ENCODE measurements around the gene SHANK3. TPM values are rescaled to one million over a fixed set of nuclear protein-coding genes. Genes with fewer than 3 reads are reported as not detected.

SHANK3 gene
- total RNA-seq, 1 experiment from 2014 or later: 2.3 TPM

- DNase-seq (ENCODE audit: low read depth): no peak
- in situ Hi-C loops (cut with HindIII; ENCODE audit: low pct_unique_long_range_greater_than_20kb, low sequenced_read_pairs): no loop called here
Measured at GRCh38 chr22:50695421-50696250, 23.0 kb downstream of the SHANK3 start.

DNA sequence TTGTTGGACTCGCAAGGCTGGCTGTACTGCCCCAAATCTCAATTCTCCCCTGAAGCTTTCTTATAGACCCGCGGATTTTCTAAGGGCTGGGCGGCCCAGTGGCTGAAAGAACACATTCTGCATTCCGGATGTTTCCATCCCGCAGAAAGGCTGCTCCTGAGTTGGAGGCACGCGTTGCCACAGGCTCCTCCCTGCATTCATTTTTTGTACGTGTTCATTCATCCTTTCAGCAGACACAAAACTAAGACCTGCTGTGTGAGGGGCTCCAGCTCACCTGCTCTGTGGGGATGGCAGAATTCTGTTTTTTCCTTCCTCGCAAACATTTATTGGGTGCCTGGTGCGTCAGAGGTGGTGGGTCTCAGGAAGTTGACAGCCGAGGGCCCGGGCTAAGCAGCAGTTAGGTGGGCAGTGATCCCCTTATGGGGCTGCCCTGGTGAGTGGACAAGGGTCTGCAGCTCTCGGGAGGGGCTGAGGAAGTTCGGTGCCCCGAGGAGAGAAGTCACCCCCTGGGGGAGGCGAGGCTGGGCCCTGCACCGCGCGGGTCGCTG, 23.7 kb downstream of the SHANK3 start:
- DNase-seq (ENCODE audit: low read depth): no peak
- in situ Hi-C loops (cut with HindIII; ENCODE audit: low pct_unique_long_range_greater_than_20kb, low sequenced_read_pairs): no loop called here

DNA sequence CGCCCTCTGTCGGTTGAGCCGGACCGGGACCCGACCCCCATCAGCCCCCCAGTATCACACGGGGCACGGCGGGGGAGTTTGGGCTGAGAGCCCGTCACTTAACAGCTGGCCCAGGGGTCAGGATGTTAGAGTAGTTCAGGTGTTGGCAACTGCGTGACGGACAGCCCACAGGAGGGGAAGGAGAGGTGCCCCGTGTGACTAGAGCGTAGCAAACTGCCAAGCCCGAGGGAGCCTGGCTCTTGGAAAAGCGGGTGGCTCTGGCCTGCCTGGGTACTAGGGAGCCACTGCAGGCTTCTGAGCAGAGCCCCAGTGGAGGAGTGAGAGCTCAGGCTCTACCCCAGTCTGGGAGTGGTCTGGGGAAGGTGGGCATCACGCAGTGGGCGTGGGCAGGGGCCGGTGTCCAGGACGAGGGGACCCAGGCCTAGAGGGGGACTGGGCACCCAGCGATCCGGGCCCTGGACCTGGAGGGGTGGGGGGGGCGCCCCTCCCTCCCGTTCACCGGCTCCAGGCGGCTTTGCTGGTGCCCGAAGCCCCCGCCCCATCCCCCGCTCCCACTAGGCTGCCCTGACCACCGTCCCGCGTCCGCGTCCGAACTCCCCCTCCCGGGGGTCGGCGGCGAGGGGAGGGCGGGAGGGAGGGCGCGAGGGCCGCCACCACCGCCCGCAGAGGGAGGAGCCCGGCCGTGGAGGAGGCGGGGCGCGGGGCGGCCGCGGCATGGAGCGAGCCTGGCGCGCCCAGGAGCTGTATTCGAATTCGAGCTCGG, 24.4 kb downstream of the SHANK3 start:
- in situ Hi-C loops (cut with HindIII; ENCODE audit: low pct_unique_long_range_greater_than_20kb, low sequenced_read_pairs): no loop called here
- no peak for DNase-seq (ENCODE audit: low read depth)

DNA sequence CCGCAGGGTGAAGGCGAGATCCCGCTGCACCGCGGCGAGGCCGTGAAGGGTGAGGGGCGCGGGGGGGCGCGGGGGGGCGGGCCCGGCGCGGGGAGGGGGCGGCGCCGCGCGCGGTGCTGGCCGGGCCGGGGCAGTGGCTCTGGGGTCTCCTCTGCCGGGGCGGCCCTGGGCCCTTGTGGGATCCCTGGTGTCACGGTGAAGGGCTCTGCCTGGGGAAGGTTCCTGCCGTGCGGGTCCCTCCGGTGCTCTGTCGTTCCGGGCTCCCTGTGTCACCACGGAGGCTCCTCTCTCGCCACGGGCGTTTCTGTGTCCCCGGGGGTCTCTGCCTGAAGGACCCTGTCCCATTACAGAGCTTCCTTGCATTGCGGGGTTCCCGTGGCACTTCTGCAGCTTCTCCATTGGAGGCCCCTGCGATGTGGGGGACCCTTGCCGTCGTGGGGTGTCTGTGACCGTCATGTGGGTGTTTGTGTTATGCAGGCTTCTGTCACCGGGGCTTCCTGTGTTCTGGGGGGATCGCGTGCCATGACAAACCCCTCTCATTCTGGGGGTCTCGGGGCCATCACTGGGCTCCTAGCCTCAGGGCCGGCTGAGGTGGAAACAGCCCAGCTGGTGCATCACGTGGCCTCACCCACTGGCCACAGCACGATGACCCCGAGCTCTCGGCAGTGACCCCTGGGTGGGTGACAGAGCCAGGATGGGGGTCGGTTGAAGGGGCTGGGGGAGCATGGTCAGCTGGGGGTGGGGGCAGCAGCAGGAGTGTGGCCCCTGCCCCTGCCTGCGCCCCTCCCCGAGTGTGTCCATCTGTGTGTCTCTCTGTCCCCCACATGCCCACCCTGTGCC, 25.3 kb downstream of the SHANK3 start:
- in situ Hi-C loops (cut with HindIII; ENCODE audit: low pct_unique_long_range_greater_than_20kb, low sequenced_read_pairs): no loop called here

DNA sequence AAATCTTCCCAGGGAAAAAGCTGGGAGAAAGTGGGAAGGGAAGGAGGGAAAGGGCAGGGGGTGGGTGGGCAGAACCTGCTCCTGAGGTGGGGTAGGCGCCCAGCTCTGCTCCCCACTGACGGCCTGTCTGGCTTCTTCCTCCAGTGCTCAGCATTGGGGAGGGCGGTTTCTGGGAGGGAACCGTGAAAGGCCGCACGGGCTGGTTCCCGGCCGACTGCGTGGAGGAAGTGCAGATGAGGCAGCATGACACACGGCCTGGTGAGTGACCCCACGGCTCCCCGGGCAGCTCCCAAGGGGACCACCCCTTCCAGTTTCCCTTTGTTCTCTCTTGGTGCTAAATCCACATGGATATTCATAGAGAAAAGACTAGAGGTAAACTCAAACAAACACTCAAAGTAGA, 25.9 kb downstream of the SHANK3 start:
- no peak for DNase-seq (ENCODE audit: low read depth)
- in situ Hi-C loops (cut with HindIII; ENCODE audit: low pct_unique_long_range_greater_than_20kb, low sequenced_read_pairs): no loop called here

More for the DNA sequence above, 25.3 kb downstream of the SHANK3 start:
- no peak for DNase-seq (ENCODE audit: low read depth)

GRCh38 chr22:50699001-50699755, 26.6 kb downstream of the SHANK3 start:
- no peak for DNase-seq (ENCODE audit: low read depth)
- in situ Hi-C loops (cut with HindIII; ENCODE audit: low pct_unique_long_range_greater_than_20kb, low sequenced_read_pairs): no loop called here

DNA sequence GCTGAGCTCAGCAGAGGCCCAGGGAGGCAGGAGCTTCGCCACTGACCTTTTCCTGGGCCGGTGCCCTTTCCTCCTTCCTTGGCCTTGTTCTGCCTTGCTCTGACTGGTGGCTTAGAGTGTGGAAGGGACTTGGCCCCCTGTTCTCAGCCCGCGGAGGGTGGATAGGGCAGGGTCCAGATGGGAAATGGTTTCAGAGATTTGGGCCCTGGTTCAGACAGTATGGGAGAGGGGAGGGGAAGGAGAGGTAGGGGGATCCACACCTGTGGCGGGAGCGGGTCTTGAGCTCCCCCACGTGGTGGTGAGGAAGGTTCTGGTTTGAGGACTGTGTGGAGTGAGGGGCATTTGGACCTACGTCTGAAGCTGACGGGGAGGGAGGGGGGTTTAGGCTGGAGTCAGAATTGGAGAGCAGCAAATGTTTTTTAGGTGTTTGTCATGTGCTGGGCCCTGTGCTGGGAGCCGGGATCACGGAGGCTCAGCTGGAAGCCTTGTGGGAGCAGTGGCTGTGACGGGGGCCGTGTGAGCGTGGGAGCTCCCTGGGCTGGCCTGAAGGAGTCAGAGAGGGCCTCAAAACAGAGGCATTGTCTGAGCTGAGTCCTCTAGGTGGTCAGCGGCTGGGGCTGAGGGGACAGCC, 27.2 kb downstream of the SHANK3 start:
- DNase-seq (ENCODE audit: low read depth): no peak
- in situ Hi-C loops (cut with HindIII; ENCODE audit: low pct_unique_long_range_greater_than_20kb, low sequenced_read_pairs): no loop called here

- in situ Hi-C loops (cut with HindIII; ENCODE audit: low pct_unique_long_range_greater_than_20kb, low sequenced_read_pairs): no loop called here
- DNase-seq (ENCODE audit: low read depth): no peak
Measured at GRCh38 chr22:50700387-50701075, 27.9 kb downstream of the SHANK3 start.

DNA sequence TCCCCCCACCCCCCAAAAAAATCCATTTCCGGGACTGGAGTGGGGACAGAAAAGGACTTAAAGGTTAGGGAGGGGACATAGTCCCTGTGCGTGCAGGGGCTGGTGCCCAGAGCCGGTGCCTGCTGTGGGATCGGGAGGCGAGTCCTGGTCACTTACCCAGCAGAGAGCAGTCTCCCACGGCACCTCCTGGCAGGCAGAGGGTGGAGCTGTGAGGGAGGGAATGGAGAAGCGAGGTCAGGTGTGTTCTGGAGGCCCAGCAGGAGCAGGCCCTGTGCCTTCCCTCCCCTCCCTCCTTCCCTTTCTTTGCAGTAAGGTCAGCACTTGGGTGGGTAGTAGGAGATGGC, 28.4 kb downstream of the SHANK3 start:
- no peak for DNase-seq (ENCODE audit: low read depth)
- in situ Hi-C loops (cut with HindIII; ENCODE audit: low pct_unique_long_range_greater_than_20kb, low sequenced_read_pairs): no loop called here

DNA sequence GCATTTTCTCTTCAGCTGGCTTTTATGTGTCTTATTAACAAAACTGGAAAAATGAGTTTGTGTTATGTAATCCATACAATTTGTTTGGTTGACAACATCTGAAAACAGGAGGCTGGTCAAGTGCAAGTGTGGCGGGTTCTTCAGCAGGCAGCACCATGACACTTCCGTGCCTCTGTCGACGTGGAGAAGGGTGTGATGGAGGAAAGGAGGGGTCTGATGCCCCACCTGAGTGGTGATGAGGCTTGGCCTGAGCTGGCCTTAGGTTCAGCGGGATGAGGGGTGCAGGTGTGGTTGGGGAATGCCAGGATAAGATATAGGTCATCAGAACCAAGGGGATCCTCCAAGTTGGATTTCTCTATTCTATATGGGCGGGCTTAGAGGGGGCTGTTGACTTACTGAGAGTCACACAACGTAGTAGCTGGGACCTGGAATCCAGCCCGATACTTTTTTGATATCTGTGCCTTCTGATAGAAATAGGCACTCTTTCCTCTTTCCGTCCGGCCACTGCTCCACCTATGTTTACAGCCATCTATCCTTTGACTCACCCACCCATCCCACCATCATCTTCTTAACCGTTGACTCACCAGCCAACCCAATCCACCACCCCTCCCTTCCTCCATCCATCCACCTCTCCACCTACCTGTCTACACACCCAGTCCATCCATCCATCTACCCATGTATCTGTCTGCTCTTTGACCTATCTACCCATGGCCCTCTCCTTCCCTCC, 29.0 kb downstream of the SHANK3 start:
- no peak for DNase-seq (ENCODE audit: low read depth)
- in situ Hi-C loops (cut with HindIII; ENCODE audit: low pct_unique_long_range_greater_than_20kb, low sequenced_read_pairs): no loop called here

DNA sequence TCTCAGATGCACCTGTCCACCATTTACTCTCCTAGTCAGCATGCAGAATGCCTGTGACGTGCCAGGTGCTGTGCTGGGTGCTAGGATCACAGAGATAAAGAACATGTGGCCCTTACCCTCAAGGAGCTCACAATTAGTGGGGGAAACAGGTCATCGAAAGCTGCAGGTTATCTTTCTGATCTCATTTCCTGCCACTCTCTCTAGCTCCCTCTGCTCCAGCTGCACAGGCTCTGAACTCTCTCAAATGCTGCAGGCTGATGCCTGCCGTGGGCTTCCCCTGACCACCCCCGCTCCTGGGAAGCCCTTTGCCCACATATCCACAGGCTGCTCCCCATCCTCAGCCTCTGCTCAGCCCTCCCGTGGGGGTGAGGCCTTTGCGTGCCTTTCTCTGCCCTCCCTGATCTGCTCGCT, 29.6 kb downstream of the SHANK3 start:
- DNase-seq (ENCODE audit: low read depth): no peak
- in situ Hi-C loops (cut with HindIII; ENCODE audit: low pct_unique_long_range_greater_than_20kb, low sequenced_read_pairs): no loop called here

DNA sequence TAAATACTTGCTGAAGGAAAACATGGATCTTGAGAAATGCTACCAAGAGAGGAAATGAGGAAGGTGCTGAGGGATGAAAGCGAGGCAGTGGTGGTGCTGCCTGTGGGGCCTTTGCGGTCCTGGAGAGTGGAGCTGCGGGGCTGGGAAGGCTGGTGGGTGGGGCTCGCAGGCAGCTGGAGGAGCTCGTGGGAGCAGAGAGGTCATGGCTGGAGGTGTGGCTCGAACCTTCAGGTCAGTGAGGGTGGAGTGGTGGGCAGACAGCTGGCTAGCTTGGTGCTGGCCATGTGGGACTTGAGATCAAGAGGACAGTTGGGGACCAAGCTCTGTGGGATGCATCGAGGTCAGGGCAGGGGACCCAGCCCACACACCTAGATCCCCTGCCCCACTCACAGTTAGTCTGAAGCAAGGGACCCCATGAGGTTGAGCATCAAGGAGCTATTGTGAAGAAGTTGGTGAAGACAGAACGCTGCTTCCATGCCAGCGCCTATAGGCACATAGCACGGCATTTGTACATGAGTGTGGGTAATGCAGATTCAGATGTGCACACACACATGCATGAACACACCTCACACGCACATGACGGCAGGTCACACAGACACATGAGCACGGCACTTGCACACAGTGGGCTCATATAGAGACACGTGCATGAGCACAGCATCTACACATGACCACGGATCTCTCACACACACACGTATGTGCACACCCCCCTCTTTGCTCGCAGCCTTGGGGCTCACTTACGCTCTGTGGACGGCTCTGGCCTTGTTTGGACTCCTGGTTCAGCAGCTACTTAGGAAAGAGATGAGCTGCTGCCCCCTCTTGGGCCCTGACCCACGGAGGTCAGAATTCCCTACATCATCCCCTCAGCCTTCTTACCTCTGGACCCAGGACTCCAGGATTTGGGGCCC, 30.4 kb downstream of the SHANK3 start:
- in situ Hi-C loops (cut with HindIII; ENCODE audit: low pct_unique_long_range_greater_than_20kb, low sequenced_read_pairs): no loop called here
- DNase-seq (ENCODE audit: low read depth): no peak

GRCh38 chr22:50703726-50704509, 31.3 kb downstream of the SHANK3 start:
- in situ Hi-C loops (cut with HindIII; ENCODE audit: low pct_unique_long_range_greater_than_20kb, low sequenced_read_pairs): no loop called here
- DNase-seq (ENCODE audit: low read depth): no peak

DNA sequence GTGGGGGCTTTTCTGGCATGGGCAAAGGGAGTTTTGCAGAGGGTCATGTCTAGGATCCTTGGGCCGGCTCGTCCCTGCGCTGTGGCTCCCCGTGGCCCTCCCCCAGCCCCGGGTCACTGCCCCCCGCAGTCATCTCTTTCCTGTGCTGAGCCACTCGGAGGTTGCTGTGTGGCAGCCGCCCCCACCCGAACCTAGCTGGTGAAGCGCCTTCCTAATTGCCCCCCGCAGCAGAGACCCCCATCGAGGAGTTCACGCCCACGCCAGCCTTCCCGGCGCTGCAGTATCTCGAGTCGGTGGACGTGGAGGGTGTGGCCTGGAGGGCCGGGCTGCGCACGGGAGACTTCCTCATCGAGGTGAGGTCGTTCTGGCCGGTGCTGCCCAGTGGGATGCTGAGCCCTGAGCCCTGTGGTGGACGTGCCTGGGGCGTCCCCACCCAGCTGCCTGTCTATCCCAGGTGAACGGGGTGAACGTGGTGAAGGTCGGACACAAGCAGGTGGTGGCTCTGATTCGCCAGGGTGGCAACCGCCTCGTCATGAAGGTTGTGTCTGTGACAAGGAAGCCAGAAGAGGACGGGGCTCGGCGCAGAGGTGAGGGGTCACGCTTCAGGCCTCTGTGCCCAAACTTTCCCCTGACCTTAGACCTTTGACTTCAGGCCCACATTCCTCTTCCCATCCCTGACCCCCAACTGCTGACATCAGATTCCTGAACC, 32.0 kb downstream of the SHANK3 start:
- no peak for DNase-seq (ENCODE audit: low read depth)
- in situ Hi-C loops (cut with HindIII; ENCODE audit: low pct_unique_long_range_greater_than_20kb, low sequenced_read_pairs): no loop called here
